IMR-90 (cell line): Measurements from ENCODE around the gene CXXC1. TPM values are rescaled to one million over a fixed set of nuclear protein-coding genes. Genes with fewer than 3 reads are reported as not detected.

Source experiments
- ATAC-seq: fragments of 200-7000 bp; cut with Tn5 transposase; 2 replicates; pipeline ENCODE4 v1.9.1; 2020; ENCODE audit warnings: low read depth, mild to moderate bottlenecking, moderate library complexity
- BruUV-seq: library from RNA; stranded (reverse); fragments of 400-500 nt; replicated peaks from 2 replicates; lab custom pipeline; 2021; lab: Mats Ljungman, UMichigan
- CTCF ChIA-PET: fragments of 300-600 bp; formaldehyde crosslinking; extraction: SDS; loops from one replicate; lab custom pipeline; 2021; ENCODE audit warnings: antibody characterized with exemption; lab: Yijun Ruan, JAX
- POLR2A ChIA-PET: fragments of 300-600 bp; sonication (Branson Sonifier 250); formaldehyde crosslinking; loops from one replicate; lab custom pipeline; 2022; ENCODE audit warnings: antibody characterized with exemption; ENCODE audit not compliant: unreplicated experiment; lab: Charles Lee
- DNase-seq: peaks from one replicate; pipeline ENCODE4 v3.0.0; 2013
- H2AFZ ChIP-seq: replicated peaks from 2 replicates; pipeline ENCODE3; 2013; ENCODE audit warnings: low read length, mild to moderate bottlenecking; ENCODE audit not compliant: poor library complexity
- H2AK5ac ChIP-seq: 2 replicates; pipeline ENCODE4 v1.6.1; 2013; ENCODE audit warnings: low read depth, low read length, inconsistent platforms
- H2AK9ac ChIP-seq: replicated peaks from 2 replicates; pipeline ENCODE3; 2013; ENCODE audit warnings: mild to moderate bottlenecking, low read depth, low read length, moderate library complexity; ENCODE audit not compliant: poor library complexity
- H2BK120ac ChIP-seq: 2 replicates; pipeline ENCODE4 v1.6.1; 2013; ENCODE audit warnings: low read depth, low read length, inconsistent platforms
- H2BK15ac ChIP-seq: 3 replicates; pipeline ENCODE4 v1.6.1; 2013; ENCODE audit warnings: low read depth, low read length, inconsistent platforms
- H2BK20ac ChIP-seq: 2 replicates; pipeline ENCODE4 v1.6.1; 2013; ENCODE audit warnings: low read depth, mild to moderate bottlenecking, inconsistent platforms, low read length, moderate library complexity
- H2BK5ac ChIP-seq: 2 replicates; pipeline ENCODE4 v1.6.1; 2013; ENCODE audit warnings: mild to moderate bottlenecking, low read depth, low read length, inconsistent platforms; ENCODE audit not compliant: poor library complexity, severe bottlenecking
- H3K14ac ChIP-seq: replicated peaks from 2 replicates; pipeline ENCODE4 v1.6.1; 2013; ENCODE audit warnings: low read depth, low read length, inconsistent platforms
- H3K18ac ChIP-seq: 2 replicates; pipeline ENCODE4 v1.6.1; 2013; ENCODE audit warnings: low read depth, low read length, control low read depth
- H3K23ac ChIP-seq: 2 replicates; pipeline ENCODE4 v1.6.1; 2013; ENCODE audit warnings: low read depth, low read length, inconsistent platforms
- H3K27ac ChIP-seq: 2 replicates; pipeline ENCODE4 v1.5.1; 2013; ENCODE audit warnings: mild to moderate bottlenecking, control low read depth, low read length; ENCODE audit not compliant: insufficient read depth
- H3K27me3 ChIP-seq: 2 replicates; pipeline ENCODE4 v1.6.1; 2013; ENCODE audit warnings: low read length; ENCODE audit not compliant: control insufficient read depth, insufficient read depth
- H3K36me3 ChIP-seq: 2 replicates; pipeline ENCODE4 v1.6.1; 2013; ENCODE audit warnings: low read length, mixed read lengths; ENCODE audit not compliant: control insufficient read depth, insufficient read depth
- H3K4ac ChIP-seq: 2 replicates; pipeline ENCODE4 v1.6.1; 2013; ENCODE audit warnings: low read depth, low read length, inconsistent platforms
- H3K4me1 ChIP-seq: 2 replicates; pipeline ENCODE4 v1.6.1; 2013; ENCODE audit warnings: low read length, mixed read lengths; ENCODE audit not compliant: control insufficient read depth, insufficient read depth
- H3K4me2 ChIP-seq: 2 replicates; pipeline ENCODE4 v1.6.1; 2013; ENCODE audit warnings: low read depth, mild to moderate bottlenecking, control low read depth, low read length, moderate library complexity
- H3K4me3 ChIP-seq: 2 replicates; pipeline ENCODE4 v1.5.1; 2013; ENCODE audit warnings: low read depth, mild to moderate bottlenecking, control low read depth, low read length, moderate library complexity; ENCODE audit not compliant: insufficient read depth
- H3K56ac ChIP-seq: 2 replicates; pipeline ENCODE4 v1.6.1; 2013; ENCODE audit warnings: low read length, inconsistent platforms; ENCODE audit not compliant: insufficient read depth; ENCODE audit errors: extremely low read depth
- H3K79me1 ChIP-seq, 2 experiments: 2 replicates each; pipeline ENCODE4 v1.6.1; 2013; ENCODE audit warnings: low read length in 2 of 2, inconsistent platforms in 1 of 2, low read depth in 1 of 2
- H3K9ac ChIP-seq: 2 replicates; pipeline ENCODE4 v1.6.1; 2013; ENCODE audit warnings: low read depth, low read length, control low read depth
- H3K9me1 ChIP-seq: 2 replicates; pipeline ENCODE4 v1.6.1; 2013; ENCODE audit warnings: low read length, inconsistent platforms; ENCODE audit not compliant: insufficient read depth
- H3K9me3 ChIP-seq: 2 replicates; pipeline ENCODE4 v1.6.1; 2013; ENCODE audit warnings: low read length; ENCODE audit not compliant: control insufficient read depth, insufficient read depth
- H4K20me1 ChIP-seq: 2 replicates; pipeline ENCODE4 v1.6.1; 2013; ENCODE audit warnings: low read length, inconsistent platforms; ENCODE audit not compliant: insufficient read depth
- H4K5ac ChIP-seq: 2 replicates; pipeline ENCODE4 v1.6.1; 2013; ENCODE audit warnings: mild to moderate bottlenecking, low read depth, low read length, control low read depth
- H4K8ac ChIP-seq, 2 experiments: 2 replicates each; pipeline ENCODE4 v1.6.1; 2013; ENCODE audit warnings: low read depth in 2 of 2, low read length in 2 of 2, control low read depth in 1 of 2, inconsistent platforms in 1 of 2
- H4K91ac ChIP-seq: 2 replicates; pipeline ENCODE4 v1.6.1; 2013; ENCODE audit warnings: low read depth, low read length, inconsistent platforms; ENCODE audit not compliant: insufficient read depth
- BHLHE40 ChIP-seq: fragments of 150-350 bp; IDR thresholded peaks from 2 replicates; pipeline ENCODE4 v1.6.1; 2016; ENCODE audit warnings: mild to moderate bottlenecking, low read depth, low read length
- CEBPB ChIP-seq: IDR thresholded peaks from 2 replicates; pipeline ENCODE4 v1.6.1; 2012; ENCODE audit warnings: low read depth, low read length, improper control_type of control experiment
- CHD1 ChIP-seq: IDR thresholded peaks from 2 replicates; pipeline ENCODE4 v1.6.1; 2012; ENCODE audit warnings: low read depth, low read length, improper control_type of control experiment
- FOS ChIP-seq: fragments of 150-350 bp; IDR thresholded peaks from 2 replicates; pipeline ENCODE4 v1.6.1; 2016; ENCODE audit warnings: low read depth, low read length
- MAFK ChIP-seq: IDR thresholded peaks from 2 replicates; pipeline ENCODE4 v1.6.1; 2012; ENCODE audit warnings: low read depth, low read length, improper control_type of control experiment
- MAZ ChIP-seq: IDR thresholded peaks from 2 replicates; pipeline ENCODE4 v1.6.1; 2012; ENCODE audit warnings: low read depth, mild to moderate bottlenecking, low read length, improper control_type of control experiment, moderate library complexity, borderline replicate concordance
- MXI1 ChIP-seq: IDR thresholded peaks from 2 replicates; pipeline ENCODE4 v1.6.1; 2012; ENCODE audit warnings: low read depth, mild to moderate bottlenecking, low read length, moderate library complexity, borderline replicate concordance
- NFE2L2 ChIP-seq: fragments of 150-350 bp; IDR thresholded peaks from 2 replicates; pipeline ENCODE4 v1.6.1; 2016; ENCODE audit warnings: low read depth, mild to moderate bottlenecking, low read length
- POLR2A ChIP-seq: IDR thresholded peaks from 2 replicates; pipeline ENCODE4 v1.6.1; 2012; ENCODE audit warnings: mild to moderate bottlenecking, low read depth, low read length
- RAD21 ChIP-seq: IDR thresholded peaks from 2 replicates; pipeline ENCODE4 v1.6.1; 2012; ENCODE audit warnings: low read length, improper control_type of control experiment
- RCOR1 ChIP-seq: IDR thresholded peaks from 2 replicates; pipeline ENCODE4 v1.6.1; 2012; ENCODE audit warnings: mild to moderate bottlenecking, low read length, improper control_type of control experiment; ENCODE audit not compliant: insufficient replicate concordance
- RFX5 ChIP-seq: IDR thresholded peaks from 2 replicates; pipeline ENCODE4 v1.8.0; 2012; ENCODE audit warnings: low read depth, mild to moderate bottlenecking, low read length, moderate library complexity
- SMC3 ChIP-seq: fragments of 150-350 bp; IDR thresholded peaks from 2 replicates; pipeline ENCODE4 v1.6.1; 2016; ENCODE audit warnings: low read depth, mild to moderate bottlenecking, antibody characterized with exemption, low read length, moderate library complexity
- WGBS, 2 experiments: methylation state at CpG; one replicate each; pipeline versions ENCODE4 v1.1.5 to v1.1.7; 2013; ENCODE audit warnings: missing lambda C conversion rate in 2 of 2; ENCODE audit not compliant: insufficient read length in 1 of 2; ENCODE audit errors: extremely low coverage in 2 of 2; 5-methylcytosine and 5-hydroxymethylcytosine counted together
- dilution Hi-C: fragments of 300-500 bp; cut with HindIII; formaldehyde crosslinking; loops from one replicate; pipeline ENCODE4 v1.14.3; 2018; ENCODE audit warnings: low sequenced_read_pairs; ENCODE audit not compliant: unreplicated experiment
- in situ Hi-C: fragments of 300-500 bp; cut with MboI; formaldehyde crosslinking; loops from 3 replicates; pipeline ENCODE4 v1.14.3; 2019; ENCODE audit warnings: low sequenced_read_pairs, inconsistent platforms, mixed read lengths
- intact Hi-C: fragments of 100-400 bp; cut with micrococcal nuclease; formaldehyde crosslinking; loops from 2 replicates; pipeline ENCODE4 v1.10.0; 2022
- polyA plus RNA-seq, 3 experiments: library from polyadenylated mRNA; depleted of rRNA; stranded (reverse); fragments of >200 nt; gene quantifications; 2 replicates each; pipeline ENCODE4 v1.2.3, GENCODE V29; 2012; ENCODE audit warnings: low replicate concordance in 1 of 3
- total RNA-seq: library from RNA; depleted of rRNA; stranded (reverse); fragments of >200 nt; gene quantifications from 2 replicates; pipeline ENCODE4 v1.2.3, GENCODE V29; 2012
- TF ChIP-seq, protein P1 (sequence below): fragments of 150-350 bp; IDR thresholded peaks from 2 replicates; pipeline ENCODE4 v1.6.1; 2017; ENCODE audit warnings: mild to moderate bottlenecking, antibody characterized with exemption, low read length, low read depth
- TF ChIP-seq, protein P2 (sequence below): fragments of 150-350 bp; IDR thresholded peaks from 2 replicates; pipeline ENCODE4 v1.6.1; 2016; ENCODE audit warnings: low read depth, mild to moderate bottlenecking, low read length, moderate library complexity, borderline replicate concordance
- TF ChIP-seq, protein P3 (sequence below): conservative IDR thresholded peaks from 2 replicates; pipeline ENCODE4 v1.5.1; 2012; ENCODE audit warnings: mild to moderate bottlenecking, low read depth, low read length, improper control_type of control experiment

The CXXC1 gene
- total and polyA plus RNA-seq, 2 of the 4 experiments (the other 2 are of a cell fraction): 24.0 to 66.2 TPM

DNA sequence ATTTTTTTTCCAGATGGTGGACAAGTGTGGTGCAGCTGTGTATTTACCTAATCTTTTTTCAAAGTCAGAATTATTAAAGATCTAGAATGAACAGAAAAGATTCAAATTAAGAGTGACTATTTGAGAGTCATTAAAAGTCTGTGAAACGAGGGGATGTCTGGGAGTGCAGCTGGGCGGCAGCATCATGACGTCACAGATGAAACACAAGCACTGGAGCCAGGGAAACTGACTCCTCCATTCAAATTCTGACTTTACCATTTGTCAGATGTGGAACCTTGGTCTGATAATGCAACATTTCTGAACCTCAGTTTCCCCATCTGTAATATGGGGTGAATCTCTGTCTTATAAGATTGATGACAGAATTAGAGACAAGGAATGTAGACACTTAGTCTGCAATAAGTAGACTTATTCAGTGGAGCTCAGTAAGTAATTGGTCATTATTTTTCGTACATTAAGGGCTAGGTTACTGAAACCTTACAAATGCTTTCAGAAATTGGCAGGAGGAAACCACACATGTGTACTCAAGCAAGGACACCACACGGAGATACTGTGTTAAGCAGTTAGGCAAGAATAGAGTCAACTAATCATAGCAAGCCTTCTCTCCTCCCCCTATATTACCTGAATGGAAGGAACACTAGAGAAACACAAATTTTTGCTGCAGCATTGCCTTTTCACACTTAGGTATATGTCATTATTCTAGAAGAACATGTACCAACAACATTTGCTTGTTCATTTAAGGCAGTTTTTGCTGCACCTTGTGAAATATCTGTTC lies 27.8 kb upstream of the CXXC1 start:
- no peak for TF ChIP-seq BHLHE40
- TF ChIP-seq, protein P1, sequence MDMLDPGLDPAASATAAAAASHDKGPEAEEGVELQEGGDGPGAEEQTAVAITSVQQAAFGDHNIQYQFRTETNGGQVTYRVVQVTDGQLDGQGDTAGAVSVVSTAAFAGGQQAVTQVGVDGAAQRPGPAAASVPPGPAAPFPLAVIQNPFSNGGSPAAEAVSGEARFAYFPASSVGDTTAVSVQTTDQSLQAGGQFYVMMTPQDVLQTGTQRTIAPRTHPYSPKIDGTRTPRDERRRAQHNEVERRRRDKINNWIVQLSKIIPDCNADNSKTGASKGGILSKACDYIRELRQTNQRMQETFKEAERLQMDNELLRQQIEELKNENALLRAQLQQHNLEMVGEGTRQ: no peak
- TF ChIP-seq MAZ: no peak
- TF ChIP-seq CHD1: no peak
- TF ChIP-seq RCOR1: no peak
- no peak for TF ChIP-seq MXI1
- no peak for TF ChIP-seq RFX5
- TF ChIP-seq SMC3: no peak
- TF ChIP-seq, protein P2, sequence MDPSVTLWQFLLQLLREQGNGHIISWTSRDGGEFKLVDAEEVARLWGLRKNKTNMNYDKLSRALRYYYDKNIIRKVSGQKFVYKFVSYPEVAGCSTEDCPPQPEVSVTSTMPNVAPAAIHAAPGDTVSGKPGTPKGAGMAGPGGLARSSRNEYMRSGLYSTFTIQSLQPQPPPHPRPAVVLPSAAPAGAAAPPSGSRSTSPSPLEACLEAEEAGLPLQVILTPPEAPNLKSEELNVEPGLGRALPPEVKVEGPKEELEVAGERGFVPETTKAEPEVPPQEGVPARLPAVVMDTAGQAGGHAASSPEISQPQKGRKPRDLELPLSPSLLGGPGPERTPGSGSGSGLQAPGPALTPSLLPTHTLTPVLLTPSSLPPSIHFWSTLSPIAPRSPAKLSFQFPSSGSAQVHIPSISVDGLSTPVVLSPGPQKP: no peak
- TF ChIP-seq FOS: no peak
- no peak for TF ChIP-seq CEBPB
- no peak for TF ChIP-seq POLR2A
- TF ChIP-seq RAD21: no peak
- TF ChIP-seq, protein P3, sequence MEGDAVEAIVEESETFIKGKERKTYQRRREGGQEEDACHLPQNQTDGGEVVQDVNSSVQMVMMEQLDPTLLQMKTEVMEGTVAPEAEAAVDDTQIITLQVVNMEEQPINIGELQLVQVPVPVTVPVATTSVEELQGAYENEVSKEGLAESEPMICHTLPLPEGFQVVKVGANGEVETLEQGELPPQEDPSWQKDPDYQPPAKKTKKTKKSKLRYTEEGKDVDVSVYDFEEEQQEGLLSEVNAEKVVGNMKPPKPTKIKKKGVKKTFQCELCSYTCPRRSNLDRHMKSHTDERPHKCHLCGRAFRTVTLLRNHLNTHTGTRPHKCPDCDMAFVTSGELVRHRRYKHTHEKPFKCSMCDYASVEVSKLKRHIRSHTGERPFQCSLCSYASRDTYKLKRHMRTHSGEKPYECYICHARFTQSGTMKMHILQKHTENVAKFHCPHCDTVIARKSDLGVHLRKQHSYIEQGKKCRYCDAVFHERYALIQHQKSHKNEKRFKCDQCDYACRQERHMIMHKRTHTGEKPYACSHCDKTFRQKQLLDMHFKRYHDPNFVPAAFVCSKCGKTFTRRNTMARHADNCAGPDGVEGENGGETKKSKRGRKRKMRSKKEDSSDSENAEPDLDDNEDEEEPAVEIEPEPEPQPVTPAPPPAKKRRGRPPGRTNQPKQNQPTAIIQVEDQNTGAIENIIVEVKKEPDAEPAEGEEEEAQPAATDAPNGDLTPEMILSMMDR: no peak
- TF ChIP-seq NFE2L2: no peak
- TF ChIP-seq MAFK: no peak
- ChIA-PET CTCF (no interaction called here), POLR2A (no interaction called here)
- Histone ChIP-seq H3K9ac (no peak overlapping the region), H2BK5ac (no peak overlapping the region), H3K9me3 (no peaks in the 10 kb centered on the region), H2AK9ac (no peak overlapping the region), H4K5ac (no peak overlapping the region), H4K8ac (no peak overlapping the region), H2AFZ (no peak overlapping the region), H3K56ac (no peak overlapping the region), H3K27me3 (no peaks in the 10 kb centered on the region), H2AK5ac (no peak overlapping the region), H4K91ac (no peak overlapping the region), H2BK15ac (no peak overlapping the region), H3K23ac (no peak overlapping the region), H2BK120ac (no peak overlapping the region), H3K4me3 (no peak overlapping the region), H3K79me1 (no peaks in the 10 kb centered on the region), H3K36me3 (no peaks in the 10 kb centered on the region), H4K20me1 (no peaks in the 10 kb centered on the region), H3K4ac (no peak overlapping the region), H3K9me1 (no peaks in the 10 kb centered on the region), H3K18ac (no peak overlapping the region), H3K4me1 (no peaks in the 10 kb centered on the region), H3K27ac (no peak overlapping the region), H2BK20ac (no peak overlapping the region), H3K14ac (no peak overlapping the region), H3K4me2 (no peak overlapping the region)
- no TSS peak for BruUV-seq
- in situ Hi-C loops (no loop called here), intact Hi-C loops (no loop called here), dilution Hi-C loops (no loop called here)
- no peak for DNase-seq
- ATAC-seq: no peak
- no CpG with 5 or more reads among the region's 5 CpGs for WGBS, 2 experiments
